ENCODE data around the gene A4GALT.

GRCh38 chr22:42770448-42770726 is 49.7 kb upstream of the A4GALT start:
- TF ChIP-seq REST (IDR thresholded peaks at IDR 0.05; ENCODE audit: insufficient read depth in 1 of 2, low read depth in 2 of 2, low read length in 2 of 2) (no peak), POLR2AphosphoS5 (IDR thresholded peaks at IDR 0.05; ENCODE audit: low read depth, low read length) (no peak), SIN3A (IDR thresholded peaks at IDR 0.05; ENCODE audit: borderline replicate concordance, insufficient read depth, low read length) (no peak), FOXP2 (optimal IDR thresholded peaks at IDR 0.05; ENCODE audit: borderline replicate concordance, extremely low read depth, extremely low read length, insufficient read depth) (no peak), TAF1 (IDR thresholded peaks at IDR 0.05; ENCODE audit: borderline replicate concordance, insufficient read depth, low read length) (no peak)
